ENCODE measurements around the gene POLR1F.
A peak's percentile ranks its signal among the peaks of the same experiment; 100 is the strongest.
"Not testable (repeated sequence)": the region's sequence is repeated elsewhere in the genome, so short reads cannot be mapped to it uniquely, and the experiment has no call there.

Gene POLR1F

DNA sequence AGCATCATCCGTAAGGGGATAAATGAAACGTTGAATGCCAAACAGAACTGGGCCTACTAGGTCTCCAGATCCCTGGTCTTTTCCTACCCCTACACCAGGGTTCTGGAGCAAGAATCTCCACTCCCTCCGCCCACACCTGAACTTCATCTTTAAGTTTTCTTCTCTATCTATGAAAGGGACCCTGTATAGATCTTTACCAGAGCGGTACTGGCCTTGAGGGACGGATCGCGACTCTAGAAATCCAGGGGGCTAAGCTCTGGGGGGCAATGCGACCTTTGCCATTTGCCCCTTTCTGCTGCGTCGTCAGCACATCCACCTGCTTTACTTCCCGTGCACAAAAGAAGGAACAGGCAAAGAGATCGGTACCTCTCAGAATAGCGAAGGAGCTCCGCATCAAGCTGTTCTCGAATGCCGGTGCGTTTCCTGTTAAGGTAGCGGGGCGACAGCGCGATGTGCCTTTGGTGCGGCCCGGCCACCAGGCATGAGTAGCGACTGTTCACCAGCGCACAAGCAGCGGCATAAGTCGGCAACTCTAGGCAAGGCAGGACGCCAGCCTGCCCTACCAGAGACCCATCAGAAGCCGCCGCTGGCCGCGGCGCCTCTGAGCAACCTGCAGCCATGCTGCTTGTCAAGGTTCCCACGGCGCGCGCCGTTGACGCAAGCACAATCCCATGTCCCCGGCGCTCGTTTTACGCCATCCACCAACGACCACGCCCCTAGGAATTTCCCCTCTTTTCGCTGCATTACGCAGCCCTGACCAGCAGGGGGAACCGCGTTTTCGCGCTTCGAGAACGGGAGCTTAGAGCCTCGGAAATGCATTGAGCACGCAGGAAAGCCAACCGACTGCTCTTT is at the start of gene POLR1F:
POLR1F (minus strand) TSS at position 641 of the 852 bp plus-strand sequence; CDS start at position 620, 21 bp downstream.
- peak; percentile 85 to 86 for DNase-seq (ENCODE audit: low read depth in 2 of 2)

DNA sequence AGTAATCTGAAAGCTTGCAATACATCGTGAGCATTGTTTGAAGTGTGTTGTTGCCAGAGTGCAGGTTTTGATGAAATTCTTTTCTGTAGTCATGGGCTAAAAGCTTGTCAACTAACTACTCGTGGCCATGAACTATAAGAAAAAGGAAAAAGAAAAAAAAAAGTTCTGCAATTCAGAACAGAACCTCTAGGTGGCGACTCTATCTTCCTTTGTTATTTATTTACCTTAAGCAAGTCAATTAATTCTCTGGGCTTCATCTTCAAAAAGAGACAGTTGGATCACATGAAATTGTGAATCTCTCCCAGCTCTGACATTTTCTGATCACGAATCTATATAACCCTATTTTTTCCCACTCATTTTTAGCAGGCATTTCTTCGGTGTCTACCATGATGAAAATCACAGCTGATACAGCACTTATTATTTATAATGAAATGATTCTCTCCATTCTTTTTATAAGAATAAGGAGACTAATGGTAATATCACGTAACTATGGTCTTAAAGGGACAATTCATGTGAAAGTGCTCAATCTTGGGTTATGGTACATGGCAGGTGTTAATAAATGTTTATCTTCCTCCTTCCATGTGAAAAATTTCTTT is 45.8 kb upstream of the POLR1F start:
- no peak for DNase-seq (ENCODE audit: low read depth in 2 of 2)

DNA sequence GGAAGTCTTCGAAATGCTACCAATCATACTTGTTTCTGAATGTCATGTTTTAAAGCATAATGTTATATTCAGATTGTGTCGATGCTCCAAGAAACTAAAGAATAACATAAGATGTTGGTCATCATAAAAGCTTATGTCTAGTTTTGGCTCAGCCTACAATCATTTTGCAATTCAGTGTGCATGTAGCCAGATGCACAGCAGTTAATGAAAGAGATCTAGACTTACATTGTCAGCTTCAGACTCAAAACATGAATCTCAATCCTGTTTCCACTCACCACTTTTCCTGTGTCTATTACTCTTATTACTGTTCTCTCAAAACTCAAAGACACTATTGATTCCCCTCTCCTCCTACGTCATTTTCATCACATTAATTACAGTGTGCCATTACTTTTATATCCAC is 43.2 kb upstream of the POLR1F start:
- DNase-seq (ENCODE audit: low read depth in 2 of 2): no peak

DNA sequence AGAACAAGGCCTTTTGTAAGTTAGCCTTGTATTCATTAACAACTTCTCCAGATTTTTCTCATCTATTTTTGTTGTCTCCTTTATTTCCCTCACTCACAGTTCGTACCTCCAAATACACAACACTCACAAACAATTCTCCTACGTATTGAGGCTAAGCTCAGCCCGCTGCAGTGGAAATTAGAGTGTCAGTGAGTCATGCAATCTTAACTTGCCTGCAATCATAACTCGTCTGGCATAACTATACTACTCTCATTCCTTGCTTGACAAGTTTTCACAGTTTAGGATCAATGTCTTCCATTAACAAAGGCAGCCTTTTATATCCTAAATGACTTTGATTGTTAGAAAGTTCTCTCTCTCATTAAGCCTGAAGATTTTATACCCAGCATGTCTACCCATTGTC is 40.8 kb upstream of the POLR1F start:
- DNase-seq (ENCODE audit: low read depth in 2 of 2): no peak

GRCh38 chr7:19747740-19748339 is 39.0 kb upstream of the POLR1F start:
- no peak for DNase-seq (ENCODE audit: low read depth in 2 of 2)

GRCh38 chr7:19744075-19744474 is 35.2 kb upstream of the POLR1F start:
- no peak for DNase-seq (ENCODE audit: low read depth in 2 of 2)

DNA sequence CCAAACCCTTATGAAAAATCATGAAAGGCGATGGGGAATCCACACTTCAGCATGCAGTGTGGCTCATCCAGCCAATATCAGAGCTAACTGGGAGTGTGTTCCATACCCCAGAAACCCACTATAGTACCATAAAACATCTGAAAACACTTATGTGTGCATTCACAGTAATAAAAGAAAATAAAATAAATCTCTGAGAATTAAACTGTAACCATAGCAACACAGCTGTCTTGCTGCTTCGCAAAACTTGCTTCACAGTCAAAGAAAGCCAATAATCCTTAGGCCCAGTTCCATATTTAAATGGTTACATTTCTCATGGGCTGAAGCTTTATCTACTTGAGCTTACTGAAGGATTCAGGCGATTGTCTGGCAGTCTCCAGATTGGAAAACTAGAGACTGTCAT is 19.9 kb upstream of the POLR1F start:
- no peak for DNase-seq (ENCODE audit: low read depth in 2 of 2)

GRCh38 chr7:19725770-19726169 is 16.9 kb upstream of the POLR1F start:
- DNase-seq (ENCODE audit: low read depth in 2 of 2): no peak

DNA sequence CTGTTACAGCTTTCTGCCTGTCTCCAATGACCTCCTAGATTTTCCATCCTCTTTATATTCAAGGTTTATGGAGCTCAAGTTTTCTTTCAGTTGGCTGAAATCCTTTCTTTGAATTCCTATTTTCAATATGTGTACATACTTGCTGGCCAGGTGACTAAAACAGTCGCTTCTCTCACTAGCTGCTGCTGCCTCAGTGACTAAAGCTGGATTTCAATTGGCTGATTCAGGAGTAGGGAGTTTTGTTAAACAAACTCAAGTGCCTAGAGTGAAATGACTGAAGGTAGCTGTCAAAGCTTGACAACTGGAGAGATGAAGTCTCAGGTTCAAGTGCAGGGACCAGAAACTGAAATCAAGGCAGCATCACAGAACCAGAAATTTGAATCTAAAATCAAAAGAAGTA is 6.7 kb upstream of the POLR1F start:
- no peak for DNase-seq (ENCODE audit: low read depth in 2 of 2)

GRCh38 chr7:19713676-19714075 is 4.8 kb upstream of the POLR1F start:
- DNase-seq (ENCODE audit: low read depth in 2 of 2): no peak

DNA sequence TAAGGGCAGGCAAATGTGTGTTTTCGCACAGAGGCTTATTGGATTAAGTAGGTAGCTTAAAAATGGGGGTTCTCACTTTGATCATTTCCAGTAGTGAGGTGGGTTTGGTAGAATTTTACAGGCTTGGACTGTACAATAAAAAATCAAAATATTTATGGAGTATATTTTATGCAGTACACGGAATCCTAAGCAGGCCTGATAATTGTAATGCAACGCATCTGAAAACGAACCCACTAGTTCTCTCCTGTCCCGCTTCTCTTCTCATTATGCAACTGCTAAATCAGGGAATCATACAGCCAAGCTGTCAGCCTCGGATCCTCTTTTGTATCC is 377 bp upstream of the POLR1F start:
- DNase-seq (ENCODE audit: low read depth in 2 of 2): no peak

DNA sequence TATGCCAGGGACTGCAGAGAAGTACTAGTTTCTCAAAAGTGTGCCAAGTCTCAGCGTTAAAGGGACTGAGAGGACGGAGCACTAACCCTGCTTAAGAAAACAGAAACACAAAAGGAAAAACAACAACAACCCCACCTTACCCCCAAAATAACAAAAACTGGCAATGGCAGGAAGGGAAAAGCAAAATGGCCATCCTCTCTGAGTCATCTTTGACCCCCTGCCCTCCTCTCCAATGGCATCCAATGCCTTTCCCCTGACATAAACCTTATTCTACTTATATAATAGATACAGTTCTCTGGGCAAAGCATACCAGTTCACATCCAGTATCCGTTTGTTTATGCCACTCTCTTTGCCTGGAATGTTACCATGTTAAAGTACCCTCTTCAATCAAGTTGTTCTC is 1.6 kb downstream of the POLR1F start:
- DNase-seq (ENCODE audit: low read depth in 2 of 2): no peak

- no peak for DNase-seq (ENCODE audit: low read depth in 2 of 2)
Observed at GRCh38 chr7:19705663-19706062, 3.2 kb downstream of the POLR1F start.

DNA sequence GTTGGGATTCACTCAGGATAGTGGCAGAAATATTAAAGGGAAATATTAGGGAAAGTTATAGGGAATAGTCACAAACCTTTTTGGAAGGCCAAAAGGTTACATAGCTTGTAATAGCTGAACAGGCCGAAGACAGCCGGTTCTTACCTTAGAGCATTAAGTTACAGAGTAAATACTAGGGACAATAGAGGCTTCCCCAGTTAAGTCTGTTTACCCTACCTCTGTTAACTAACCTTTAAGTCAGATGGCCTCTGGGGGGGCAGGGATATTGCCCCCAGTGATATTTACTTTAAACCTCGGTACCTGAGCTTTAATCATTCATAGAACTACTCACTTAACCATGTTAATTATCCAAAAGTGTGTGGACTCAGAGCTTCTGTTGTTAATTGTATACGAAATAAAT is 7.4 kb downstream of the POLR1F start:
- DNase-seq (ENCODE audit: low read depth in 2 of 2): no peak

GRCh38 chr7:19700936-19701335 is 7.9 kb downstream of the POLR1F start:
- DNase-seq (ENCODE audit: low read depth in 2 of 2): no peak

DNA sequence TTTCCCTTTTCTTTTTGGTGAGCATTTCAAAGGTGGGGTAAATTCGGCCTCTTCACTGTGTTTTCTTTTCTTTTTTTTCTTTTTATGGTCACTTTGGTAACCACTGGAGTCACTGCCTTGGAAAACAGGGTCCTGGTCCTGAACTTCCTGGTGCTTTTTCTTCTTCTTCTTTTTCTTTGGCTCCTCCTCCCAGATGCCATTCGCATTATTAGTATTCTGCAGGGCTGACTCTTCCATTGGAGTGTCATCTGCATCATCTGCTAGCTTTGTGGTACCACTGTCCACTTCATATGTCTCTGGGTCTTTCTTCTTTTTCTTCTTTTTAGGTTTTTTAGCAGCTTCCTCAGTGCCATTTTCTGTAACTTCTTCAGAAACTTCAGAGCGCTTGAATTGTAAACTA is 10.5 kb downstream of the POLR1F start:
- no peak for DNase-seq (ENCODE audit: low read depth in 2 of 2)

- no peak for DNase-seq (ENCODE audit: low read depth in 2 of 2)
Observed at GRCh38 chr7:19696926-19697325, 11.9 kb downstream of the POLR1F start.

DNA sequence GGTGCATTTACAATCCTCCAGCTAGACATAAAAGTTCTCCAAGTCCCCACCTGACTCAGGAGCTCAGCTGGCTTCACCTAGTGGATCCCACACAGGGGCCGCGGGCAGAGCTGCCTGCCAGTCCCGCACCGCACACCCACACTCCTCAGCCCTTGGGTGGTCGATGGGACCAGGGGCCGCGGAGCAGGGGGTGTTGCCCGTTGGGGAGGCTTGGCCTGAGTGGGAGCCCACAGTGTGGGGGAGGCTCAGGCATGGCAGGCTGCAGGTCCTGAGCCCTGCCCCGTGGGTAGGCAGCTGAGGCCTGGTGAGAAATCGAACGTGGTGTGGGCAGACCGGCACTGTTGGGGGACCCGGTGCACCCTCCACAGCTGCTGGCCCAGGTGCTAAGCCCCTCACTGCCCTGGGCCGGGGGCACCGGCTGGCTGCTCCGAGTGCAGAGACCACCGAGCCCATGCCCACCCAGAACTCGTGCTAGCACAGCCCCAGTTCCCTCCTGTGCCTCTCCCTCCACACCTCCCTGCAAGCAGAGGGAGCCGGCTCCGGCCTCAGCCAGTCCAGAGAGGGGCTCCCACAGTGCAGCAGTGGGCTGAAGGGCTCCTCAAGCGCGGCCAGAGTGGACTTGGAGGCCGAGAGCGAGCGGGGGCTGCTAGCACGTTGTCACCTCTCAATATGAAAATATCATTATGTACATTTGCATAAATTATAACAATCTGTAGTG is 16.6 kb downstream of the POLR1F start:
- no peak for DNase-seq (ENCODE audit: low read depth in 2 of 2)

- DNase-seq (ENCODE audit: low read depth in 2 of 2): no peak
Observed at GRCh38 chr7:19690736-19691135, 18.1 kb downstream of the POLR1F start.

GRCh38 chr7:19689130-19689529 is 19.7 kb downstream of the POLR1F start:
- not testable (repeated sequence) for DNase-seq (ENCODE audit: low read depth in 2 of 2)

- DNase-seq (ENCODE audit: low read depth in 2 of 2): no peak
Observed at GRCh38 chr7:19681596-19681995, 27.2 kb downstream of the POLR1F start.

DNA sequence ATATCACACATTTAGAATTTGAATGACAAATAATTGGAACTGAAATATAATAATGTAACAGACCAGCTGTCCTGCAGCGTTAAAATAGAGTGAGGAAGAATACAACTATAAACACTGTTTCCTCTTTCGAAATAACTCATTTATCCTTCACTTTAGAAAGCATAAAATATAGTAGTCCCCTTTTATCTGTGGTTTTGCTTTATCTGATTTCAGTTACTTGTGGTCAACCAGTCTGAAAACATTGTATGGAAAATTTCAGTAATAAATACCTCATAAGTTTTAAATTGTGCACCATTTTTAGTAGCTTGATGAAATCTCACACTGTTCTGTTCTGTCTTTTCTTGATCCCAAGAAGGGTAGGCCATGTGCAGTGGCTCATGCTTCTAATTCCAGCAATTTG is 31.7 kb downstream of the POLR1F start:
- no peak for DNase-seq (ENCODE audit: low read depth in 2 of 2)

DNA sequence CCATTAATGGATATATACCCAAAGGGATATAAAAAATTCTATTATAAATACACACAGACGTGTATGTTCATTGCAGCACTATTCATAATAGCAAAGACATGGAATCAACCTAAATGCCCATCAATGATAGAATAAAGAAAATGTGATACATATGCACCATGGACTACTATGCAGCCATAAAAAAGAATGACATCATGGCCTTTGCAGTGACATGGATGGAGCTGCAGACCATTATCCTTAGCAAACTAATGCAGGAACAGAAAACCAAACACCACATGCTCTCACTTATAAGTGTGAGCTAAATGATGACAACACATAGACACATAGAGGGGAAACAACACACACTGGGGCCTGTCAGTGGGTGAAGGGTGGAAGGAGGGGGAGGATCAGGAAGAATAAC is 33.0 kb downstream of the POLR1F start:
- DNase-seq (ENCODE audit: low read depth in 2 of 2): no peak

All from stimulated activated CD8-positive, alpha-beta memory T cell treated with anti-CD3 and anti-CD28 coated beads, Interleukin-2, amount 100 ng/mL, for 1 hour (primary cell).